NCI-H1436 (cell line): ENCODE data around the gene OR5K1.

Source experiments
- DNase-seq: peaks from one replicate; lab custom pipeline; 2025; lab: John Stamatoyannopoulos, UW

The OR5K1 gene

DNA sequence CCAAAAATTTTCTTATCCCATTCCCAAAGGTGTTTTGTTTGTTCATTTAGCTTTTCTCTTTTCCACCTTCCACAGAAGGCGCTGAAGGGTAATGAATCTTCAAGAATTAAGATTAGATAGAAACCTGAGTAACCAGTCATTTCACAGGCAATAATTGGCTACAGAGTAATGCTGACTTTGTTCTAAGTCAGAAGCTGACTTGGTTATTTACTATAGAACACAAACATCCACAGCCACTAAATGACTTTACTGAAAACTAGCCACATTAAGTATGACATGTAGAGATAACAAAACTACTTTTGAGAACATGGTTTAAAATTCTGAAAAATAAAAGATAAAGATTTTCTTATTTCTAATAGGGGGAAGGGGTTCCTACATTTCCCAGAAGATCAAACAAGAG, 51.9 kb downstream of the OR5K1 start:
- no peak for DNase-seq

DNA sequence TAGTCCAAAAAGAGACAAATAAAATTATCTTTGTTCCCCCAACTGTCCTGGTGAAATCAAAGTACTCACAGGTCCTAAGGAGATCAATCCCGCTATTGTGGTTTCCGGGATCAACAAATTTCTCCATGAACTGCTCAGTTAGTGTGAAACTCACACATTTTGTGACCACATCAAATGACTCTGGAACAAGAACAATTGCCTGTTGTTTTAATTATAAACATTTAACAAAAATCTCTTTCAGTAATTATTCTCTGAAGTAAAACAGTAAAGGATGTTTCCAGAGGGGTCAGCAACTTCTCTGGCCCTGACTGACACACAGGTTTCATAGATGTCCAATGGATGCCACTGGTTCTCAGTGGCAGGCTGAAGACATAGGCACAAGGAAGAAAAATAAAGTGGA, 55.8 kb downstream of the OR5K1 start:
- DNase-seq, result no peak

DNA sequence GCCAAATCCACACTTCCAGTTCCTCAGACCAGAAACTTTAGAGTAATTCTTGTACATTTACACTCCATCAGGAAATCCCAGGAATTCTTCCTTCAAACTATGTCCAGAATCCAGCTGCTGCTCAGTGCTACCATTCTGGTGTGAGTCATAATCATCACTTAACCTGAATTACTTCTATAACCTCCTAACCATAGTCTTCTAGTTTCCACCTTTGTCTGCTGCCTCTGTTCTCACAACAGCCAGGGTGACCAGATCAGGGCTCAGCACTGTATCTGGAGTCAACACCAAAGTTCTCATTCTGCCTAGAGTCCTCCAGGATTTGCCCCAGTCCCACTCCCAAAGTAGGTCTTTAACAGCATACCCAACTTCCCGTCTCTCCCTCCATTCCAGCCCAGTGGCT, 56.4 kb downstream of the OR5K1 start:
- DNase-seq, result no peak

DNA sequence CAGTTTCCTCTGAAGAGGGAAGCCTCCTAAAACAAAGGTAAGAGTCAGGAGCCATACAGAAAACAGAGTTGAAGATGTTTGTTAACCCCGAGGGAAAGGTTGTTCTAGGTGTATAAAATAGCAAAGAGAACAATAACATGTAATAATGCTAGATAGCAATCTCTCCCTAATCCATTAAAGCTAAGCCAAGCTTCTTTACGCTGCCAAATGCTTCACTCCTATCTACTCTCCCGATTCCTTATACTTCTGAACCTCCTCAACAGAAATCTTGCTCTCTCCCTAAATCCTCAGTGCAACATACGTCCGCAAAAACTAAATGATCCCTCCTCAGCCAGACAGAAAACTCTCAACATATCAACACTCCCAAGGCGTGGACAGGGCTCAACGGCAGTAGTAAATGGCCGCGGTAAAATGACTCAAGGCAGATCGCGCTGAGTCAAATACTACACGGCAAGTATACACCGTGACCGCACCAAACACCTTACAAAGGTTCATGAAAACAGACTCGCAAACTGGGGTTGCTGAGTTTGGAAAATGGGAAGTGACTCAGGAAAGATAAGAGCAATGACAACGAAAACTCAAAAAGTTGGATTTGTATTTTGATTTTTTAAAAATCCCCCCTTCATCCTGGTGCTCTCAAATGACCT, 59.0 kb downstream of the OR5K1 start:
- DNase-seq, result no peak
